Measurements from ENCODE around the gene TPPP. TPM values are rescaled to one million over a fixed set of nuclear protein-coding genes. Genes with fewer than 3 reads are reported as not detected.
"Not testable (repeated sequence)": the region's sequence is repeated elsewhere in the genome, so short reads cannot be mapped to it uniquely, and the experiment has no call there.

Gene TPPP
- total RNA-seq, 4 donors from 2014 or later = 7.2 to 11.1 (median 8.4) TPM

DNA sequence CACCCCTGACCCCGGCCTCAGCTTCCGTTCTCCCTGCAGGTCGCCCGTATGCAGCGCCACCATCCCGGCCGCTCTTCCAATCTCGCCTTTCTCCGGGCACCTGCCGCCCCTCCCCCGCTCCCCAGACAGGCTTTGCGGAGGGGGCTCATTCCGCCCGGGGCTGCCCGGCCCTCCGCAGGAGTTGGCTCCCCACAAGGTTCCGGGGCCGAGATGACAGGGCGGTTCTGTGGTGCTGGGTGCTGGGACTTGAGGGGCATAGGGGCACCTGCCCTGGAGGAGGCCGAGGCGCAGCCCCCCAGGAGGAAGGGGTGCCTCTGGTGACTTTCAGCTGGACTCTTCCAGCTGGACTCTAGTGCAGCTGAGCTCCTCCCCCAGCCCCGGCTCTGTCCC, 885 bp upstream of the TPPP start:
- H3K4me1 ChIP-seq; intact Hi-C loops (cut with DNase I); H3K36me3 ChIP-seq; H3K9me3 ChIP-seq; H3K27me3 ChIP-seq; H3K27ac ChIP-seq; DNase-seq: not testable (repeated sequence)
- WGBS, 2 donors = no CpG with 5 or more reads among the region's 22 CpGs
- peak overlapping the region in 1 of 3 donors; percentile 68 for H3K4me3 ChIP-seq (replicated peaks in 1 of 3)

DNA sequence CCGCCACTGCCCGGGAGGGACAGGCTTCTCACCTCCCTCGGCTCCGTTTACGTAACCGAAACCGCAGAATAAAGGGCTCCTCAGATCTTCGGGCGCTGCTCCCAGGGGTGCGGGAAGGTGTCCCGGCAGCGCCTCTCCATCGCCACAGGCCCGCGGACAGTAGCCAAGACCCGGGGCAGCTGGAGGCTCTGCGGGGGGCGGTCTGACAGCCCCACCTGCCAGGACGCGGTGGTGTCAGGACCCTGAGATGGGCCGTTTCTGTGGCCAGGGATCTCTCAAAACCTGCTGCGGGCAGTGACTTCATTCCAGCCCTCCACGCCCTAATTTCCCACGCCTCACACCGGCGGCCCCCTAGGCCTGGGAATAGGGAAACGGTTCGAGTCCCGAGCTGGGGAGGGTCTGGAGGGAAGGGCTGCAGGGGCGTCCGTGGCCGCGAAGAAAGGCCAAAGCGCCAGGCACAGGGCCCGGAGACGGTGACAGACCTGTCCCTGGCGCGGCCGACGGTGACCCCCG, 567 bp downstream of the TPPP start:
- intact Hi-C loops (cut with DNase I); H3K4me1 ChIP-seq; H3K9me3 ChIP-seq; H3K27me3 ChIP-seq; H3K36me3 ChIP-seq: not testable (repeated sequence)
- WGBS, 2 donors = 0% methylated on average over 5 to 10 of the region's 41 CpGs
- DNase-seq = peak in 1 of 2 donors; percentile 24
- peak overlapping the region in 1 of 3 donors; percentile 81 for H3K4me3 ChIP-seq (replicated peaks in 1 of 3)
- peak overlapping the region in 1 of 3 donors; percentile 52 for H3K27ac ChIP-seq

DNA sequence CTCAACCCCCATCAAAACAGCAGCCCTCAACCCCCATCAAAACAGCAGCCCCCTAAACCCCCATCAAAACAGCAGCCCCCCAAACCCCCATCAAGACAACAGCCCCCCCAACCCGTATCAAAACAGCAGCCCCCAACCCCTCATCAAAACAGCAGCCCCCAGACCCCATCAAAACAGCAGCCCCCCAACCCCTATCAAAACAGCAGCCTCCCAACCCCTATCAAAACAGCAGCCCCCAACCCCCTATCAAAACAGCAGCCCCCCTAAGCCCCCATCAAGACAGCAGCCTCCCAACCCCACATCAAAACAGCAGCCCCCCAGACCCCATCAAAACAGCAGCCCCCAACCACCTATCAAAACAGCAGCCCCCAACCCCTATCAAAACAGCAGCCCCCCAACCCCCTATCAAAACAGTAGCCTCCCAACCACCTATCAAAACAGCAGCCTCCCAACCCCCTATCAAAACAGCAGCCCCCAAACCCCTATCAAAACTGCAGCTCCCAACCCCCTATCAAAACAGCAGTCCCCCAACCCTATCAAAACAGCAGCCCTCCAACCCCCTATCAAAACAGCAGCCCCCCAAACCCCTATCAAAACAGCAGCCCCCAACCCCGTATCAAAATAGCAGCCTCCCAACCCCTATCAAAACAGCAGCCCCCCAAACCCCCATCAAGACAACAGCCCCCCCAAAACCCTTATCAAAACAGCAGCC, 1.2 kb downstream of the TPPP start:
- H3K27ac ChIP-seq = no peak overlapping the region
- intact Hi-C loops (cut with DNase I) = no loop called here
- no peak for DNase-seq
- peaks cover 0 to 4% of the 10 kb centered on the region in 2 donors for H3K4me1 ChIP-seq
- no peaks in the 10 kb centered on the region for H3K27me3 ChIP-seq
- H3K9me3 ChIP-seq = no peaks in the 10 kb centered on the region
- peak overlapping the region in 1 of 3 donors; percentile 81 for H3K4me3 ChIP-seq (replicated peaks in 1 of 3)
- TF ChIP-seq, protein P1, sequence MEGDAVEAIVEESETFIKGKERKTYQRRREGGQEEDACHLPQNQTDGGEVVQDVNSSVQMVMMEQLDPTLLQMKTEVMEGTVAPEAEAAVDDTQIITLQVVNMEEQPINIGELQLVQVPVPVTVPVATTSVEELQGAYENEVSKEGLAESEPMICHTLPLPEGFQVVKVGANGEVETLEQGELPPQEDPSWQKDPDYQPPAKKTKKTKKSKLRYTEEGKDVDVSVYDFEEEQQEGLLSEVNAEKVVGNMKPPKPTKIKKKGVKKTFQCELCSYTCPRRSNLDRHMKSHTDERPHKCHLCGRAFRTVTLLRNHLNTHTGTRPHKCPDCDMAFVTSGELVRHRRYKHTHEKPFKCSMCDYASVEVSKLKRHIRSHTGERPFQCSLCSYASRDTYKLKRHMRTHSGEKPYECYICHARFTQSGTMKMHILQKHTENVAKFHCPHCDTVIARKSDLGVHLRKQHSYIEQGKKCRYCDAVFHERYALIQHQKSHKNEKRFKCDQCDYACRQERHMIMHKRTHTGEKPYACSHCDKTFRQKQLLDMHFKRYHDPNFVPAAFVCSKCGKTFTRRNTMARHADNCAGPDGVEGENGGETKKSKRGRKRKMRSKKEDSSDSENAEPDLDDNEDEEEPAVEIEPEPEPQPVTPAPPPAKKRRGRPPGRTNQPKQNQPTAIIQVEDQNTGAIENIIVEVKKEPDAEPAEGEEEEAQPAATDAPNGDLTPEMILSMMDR (IDR thresholded peaks at IDR 0.05) = no peak
- TF ChIP-seq POLR2A (IDR thresholded peaks at IDR 0.05) = no peak
- H3K36me3 ChIP-seq = no peaks in the 10 kb centered on the region
- WGBS, 2 donors = 0% methylated on average over 1 of the region's 2 CpGs

DNA sequence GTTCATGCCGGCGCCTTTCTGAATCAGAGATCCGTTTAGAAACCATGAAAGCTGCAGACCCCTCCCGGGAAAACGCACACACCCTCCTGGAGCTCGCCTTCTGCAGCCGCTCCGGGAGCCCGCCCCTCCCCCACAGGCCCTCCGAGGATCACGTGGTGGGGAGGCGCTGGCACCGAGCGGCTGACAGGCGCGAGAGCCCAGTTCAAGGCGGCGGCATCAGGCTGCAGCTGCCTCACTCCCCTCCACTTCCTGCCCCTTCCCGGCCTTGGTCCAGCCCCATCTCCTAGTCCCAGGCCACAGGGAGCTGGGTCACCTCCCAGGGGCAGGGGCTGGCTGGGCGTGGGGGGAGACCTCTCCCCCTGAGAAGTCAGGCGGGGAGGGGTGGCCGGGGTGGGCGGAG, 2.1 kb downstream of the TPPP start:
- DNase-seq = peak in 1 of 2 donors; percentile 54
- H3K9me3 ChIP-seq; intact Hi-C loops (cut with DNase I); H3K27ac ChIP-seq; H3K36me3 ChIP-seq; H3K27me3 ChIP-seq; H3K4me1 ChIP-seq; H3K4me3 ChIP-seq (replicated peaks in 1 of 3): not testable (repeated sequence)
- no CpG with 5 or more reads among the region's 23 CpGs for WGBS, 2 donors

DNA sequence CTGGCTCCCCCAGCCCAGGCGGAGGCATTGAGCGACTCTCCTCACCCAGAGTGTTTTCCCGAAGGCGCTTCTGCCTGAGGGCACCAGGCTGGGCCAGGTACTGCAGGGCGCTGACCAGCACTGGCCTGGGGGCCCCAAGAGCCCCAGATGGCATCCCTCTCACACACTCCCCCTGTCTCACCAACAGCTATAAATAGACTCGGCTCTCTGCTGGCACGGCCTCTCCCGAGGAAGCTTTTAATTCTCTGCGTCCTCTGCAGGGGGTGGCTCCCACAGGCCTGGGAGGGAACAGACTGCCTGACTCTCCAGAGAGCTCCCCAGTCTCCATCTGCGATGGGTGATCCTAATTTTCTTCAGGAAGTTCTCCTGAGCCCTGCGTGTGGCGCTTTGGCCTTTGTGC, 2.9 kb downstream of the TPPP start:
- H3K27ac ChIP-seq; intact Hi-C loops (cut with DNase I); DNase-seq; H3K9me3 ChIP-seq; H3K4me3 ChIP-seq (replicated peaks in 1 of 3); H3K4me1 ChIP-seq; H3K27me3 ChIP-seq; H3K36me3 ChIP-seq: not testable (repeated sequence)
- no CpG with 5 or more reads among the region's 12 CpGs for WGBS, 2 donors

DNA sequence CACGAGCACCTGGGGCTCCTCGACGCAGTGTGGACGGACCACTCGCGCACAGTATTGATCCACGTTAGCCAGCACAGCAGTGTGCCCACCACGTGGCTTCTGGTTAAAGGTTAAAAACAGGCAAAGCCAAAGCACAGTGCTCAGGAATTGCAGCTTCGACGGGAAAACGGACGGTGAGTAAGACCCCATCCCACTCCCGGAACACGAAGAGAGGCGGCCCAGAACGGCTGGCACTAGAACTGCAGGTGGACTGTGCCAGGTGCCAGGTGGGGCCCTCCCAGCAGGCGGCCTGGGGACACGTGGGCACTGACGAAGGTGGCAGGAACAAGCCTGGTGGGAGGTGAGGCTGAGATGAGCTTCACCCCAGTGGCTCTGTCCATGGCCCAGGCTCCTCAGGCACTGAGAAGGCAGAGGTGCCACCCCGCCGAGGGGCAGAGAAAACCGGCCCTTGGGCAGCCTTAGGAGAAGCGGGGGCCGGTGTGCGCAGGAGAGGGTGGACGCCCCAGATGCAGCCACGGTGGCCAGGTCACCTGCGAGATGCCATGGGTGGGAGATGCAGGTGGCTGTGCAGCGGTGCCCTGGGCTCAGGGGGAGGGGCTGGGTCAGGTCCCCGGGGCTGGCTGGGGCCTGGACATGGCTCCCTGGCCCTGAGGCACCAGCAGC, 4.7 kb downstream of the TPPP start:
- H3K4me3 ChIP-seq (replicated peaks in 1 of 3); DNase-seq; H3K4me1 ChIP-seq; H3K36me3 ChIP-seq; H3K27ac ChIP-seq; H3K9me3 ChIP-seq; H3K27me3 ChIP-seq; intact Hi-C loops (cut with DNase I): not testable (repeated sequence)
- WGBS, 2 donors = 83 to 94% methylated on average over 13 to 15 of the region's 30 CpGs

DNA sequence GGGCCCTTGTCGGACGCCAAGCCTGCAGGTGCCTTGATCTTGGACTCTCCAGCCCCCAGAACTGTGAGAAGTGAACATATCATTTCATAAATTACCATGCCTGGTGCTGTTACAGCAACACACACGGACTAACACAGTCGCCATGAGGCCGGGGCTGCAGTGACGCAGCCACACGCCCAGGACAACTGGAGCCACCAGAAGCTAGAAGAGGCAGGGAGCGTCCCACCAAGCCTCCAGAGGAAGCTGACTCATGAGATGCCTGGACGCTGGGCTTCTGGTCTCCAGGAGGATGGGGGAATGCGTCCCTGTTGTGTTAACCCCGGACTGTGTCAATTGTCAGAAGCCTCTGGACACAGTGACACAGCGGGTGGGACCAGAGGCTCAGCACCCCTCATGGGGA, 6.2 kb downstream of the TPPP start:
- WGBS, 2 donors = 93% methylated on average over 10 of the region's 12 CpGs; no CpG with 5 or more reads in 1 of the 2 donors
- intact Hi-C loops (cut with DNase I); H3K9me3 ChIP-seq; H3K27ac ChIP-seq; H3K36me3 ChIP-seq; DNase-seq; H3K27me3 ChIP-seq; H3K4me1 ChIP-seq; H3K4me3 ChIP-seq (replicated peaks in 1 of 3): not testable (repeated sequence)

DNA sequence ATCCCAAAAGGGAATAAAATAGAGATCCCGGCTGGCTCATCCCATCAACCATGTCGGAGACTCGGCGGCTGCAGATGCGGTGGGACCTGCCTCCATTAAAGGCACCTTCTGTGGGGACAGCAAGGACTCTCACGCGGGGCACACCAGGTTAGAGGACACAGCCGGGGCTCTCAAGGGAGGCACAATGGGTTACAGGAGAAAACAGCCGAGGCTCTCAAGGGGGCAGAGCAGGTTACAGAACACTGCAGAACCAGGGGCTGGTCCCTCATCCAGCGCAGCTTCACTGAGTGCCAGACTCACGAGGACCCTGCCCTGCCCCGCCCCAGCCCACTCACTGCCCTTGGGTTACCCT, 7.0 kb downstream of the TPPP start:
- H3K4me1 ChIP-seq; H3K4me3 ChIP-seq (replicated peaks in 1 of 3); H3K9me3 ChIP-seq; DNase-seq; intact Hi-C loops (cut with DNase I); H3K27me3 ChIP-seq; H3K27ac ChIP-seq; H3K36me3 ChIP-seq: not testable (repeated sequence)
- WGBS, 2 donors = 90 to 93% methylated on average over 5 to 11 of the region's 12 CpGs
